Activated B cell treated with CpG ODN at 0.5 μM for 24 hours (primary cell): ENCODE measurements around the gene PRSS48. TPM values are rescaled to one million over a fixed set of nuclear protein-coding genes. Genes with fewer than 3 reads are reported as not detected.

Experiments
- ATAC-seq: fragments of 200-7000 bp; cut with Tn5 transposase; one replicate; pipeline ENCODE4 v1.10.0; 2021; ENCODE audit warnings: low read depth, mild to moderate bottlenecking, moderate library complexity
- CTCF ChIA-PET: fragments of 350-600 bp; sonication (Branson Sonifier 250); formaldehyde crosslinking; loops from one replicate; lab custom pipeline; 2021; ENCODE audit warnings: antibody characterized with exemption; lab: Charles Lee
- POLR2A ChIA-PET: fragments of 350-600 bp; sonication (Branson Sonifier 250); formaldehyde crosslinking; loops from one replicate; lab custom pipeline; 2021; ENCODE audit warnings: antibody characterized with exemption; lab: Charles Lee
- DNase-seq: peaks from one replicate; pipeline ENCODE4 v3.0.0; 2022
- H3K27ac Mint-ChIP-seq: one replicate; pipeline ENCODE4 v1.8.0; 2020; ENCODE audit warnings: mixed read lengths
- H3K27me3 Mint-ChIP-seq: one replicate; pipeline ENCODE4 v1.8.0; 2021; ENCODE audit warnings: mixed read lengths
- H3K36me3 Mint-ChIP-seq: one replicate; pipeline ENCODE4 v1.8.0; 2021; ENCODE audit warnings: low read depth, mixed read lengths
- H3K4me1 Mint-ChIP-seq: one replicate; pipeline ENCODE4 v1.8.0; 2021; ENCODE audit warnings: mixed read lengths
- H3K4me3 Mint-ChIP-seq: one replicate; pipeline ENCODE4 v1.8.0; 2020; ENCODE audit warnings: mild to moderate bottlenecking, mixed read lengths
- H3K9me3 Mint-ChIP-seq: one replicate; pipeline ENCODE4 v1.8.0; 2020; ENCODE audit warnings: mixed read lengths
- CTCF ChIP-seq: fragments of 200-600 bp; IDR thresholded peaks from one replicate; pipeline ENCODE4 v1.8.0; 2022; ENCODE audit warnings: antibody characterized with exemption, mild to moderate bottlenecking
- intact Hi-C: fragments of 100-400 bp; cut with micrococcal nuclease; formaldehyde crosslinking; loops from one replicate; pipeline ENCODE4 v1.15.1; 2024
- total RNA-seq: library from RNA; stranded (reverse); gene quantifications from 2 replicates; pipeline ENCODE4 v1.2.3, GENCODE V29; 2022

The PRSS48 gene
- total RNA-seq, 1 donor from 2014 or later, result not detected

DNA sequence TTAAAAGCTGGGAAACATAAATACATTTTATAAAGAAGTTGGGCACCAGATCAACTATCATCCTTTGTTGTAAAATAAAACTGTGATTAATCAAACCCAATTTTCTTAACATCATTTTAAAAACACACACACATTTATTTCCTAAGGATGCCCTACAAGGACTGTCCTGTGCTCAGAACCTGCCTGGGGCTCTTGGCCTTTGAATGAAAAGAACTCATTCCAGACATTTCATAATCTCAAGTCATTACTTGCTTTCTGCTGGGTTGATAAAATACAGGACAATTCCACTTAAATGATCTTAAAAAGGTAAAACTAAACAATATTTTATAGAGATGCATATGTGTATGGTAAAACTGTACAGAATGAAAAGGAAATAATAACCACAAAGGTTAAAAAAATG lies 45.6 kb downstream of the PRSS48 start:
- Mint-ChIP-seq H3K4me3 (no peak overlapping the region), H3K9me3 (peaks cover 3% of the 10 kb centered on the region), H3K27me3 (peaks cover 54% of the 10 kb centered on the region), H3K27ac (no peak overlapping the region), H3K4me1 (peaks cover 9% of the 10 kb centered on the region), H3K36me3 (no peaks in the 10 kb centered on the region)
- intact Hi-C loops, result no loop called here
- TF ChIP-seq CTCF, result no peak
- POLR2A ChIA-PET, result no interaction called here
- DNase-seq, result no peak
- ATAC-seq, result no peak
- CTCF ChIA-PET, result no interaction called here

GRCh38 chr4:151323667-151324066 lies 46.7 kb downstream of the PRSS48 start:
- ATAC-seq (no peak), DNase-seq (no peak)
- no peak for TF ChIP-seq CTCF
- H3K27me3 Mint-ChIP-seq, result peaks cover 61% of the 10 kb centered on the region
- ChIA-PET CTCF (no interaction called here), POLR2A (no interaction called here)
- peaks cover 9% of the 10 kb centered on the region for H3K4me1 Mint-ChIP-seq
- intact Hi-C loops, result no loop called here
- no peak overlapping the region for H3K27ac Mint-ChIP-seq
- no peak overlapping the region for H3K4me3 Mint-ChIP-seq
- peaks cover 3% of the 10 kb centered on the region for H3K9me3 Mint-ChIP-seq
- no peaks in the 10 kb centered on the region for H3K36me3 Mint-ChIP-seq

DNA sequence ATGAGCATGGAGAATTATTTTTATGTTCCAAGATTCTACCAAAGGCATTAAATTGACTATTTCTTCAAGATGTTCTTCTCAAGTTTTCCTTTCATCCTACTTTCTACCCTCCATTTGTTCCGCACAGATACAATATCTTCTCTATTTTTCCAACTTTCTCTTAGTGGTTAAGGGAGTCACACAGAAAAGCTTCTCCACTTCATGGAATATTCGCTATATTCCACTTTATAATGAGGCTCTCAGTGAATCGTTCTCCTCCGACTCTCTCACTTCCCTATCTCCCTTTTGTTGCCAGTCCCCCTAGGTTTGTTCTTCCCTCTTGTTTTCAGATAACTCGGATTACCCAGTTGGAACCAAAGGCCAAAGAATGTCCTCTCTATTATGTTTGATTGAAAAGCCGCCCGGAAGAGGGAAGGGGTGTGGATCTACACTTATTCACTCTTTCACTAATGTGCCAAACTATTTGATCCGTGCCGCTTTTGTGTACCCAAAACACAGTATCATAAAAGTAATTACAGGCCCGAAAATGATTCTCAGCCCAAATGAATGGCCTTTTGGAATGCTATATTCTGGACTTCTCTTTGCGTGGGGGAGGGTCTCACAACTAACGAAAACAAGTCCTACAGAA lies 47.3 kb downstream of the PRSS48 start:
- intact Hi-C loops, result no loop called here
- ChIA-PET POLR2A (no interaction called here), CTCF (no interaction called here)
- H3K27me3 Mint-ChIP-seq, result peaks cover 61% of the 10 kb centered on the region
- no peak overlapping the region for H3K4me3 Mint-ChIP-seq
- H3K36me3 Mint-ChIP-seq, result no peaks in the 10 kb centered on the region
- no peak for TF ChIP-seq CTCF
- H3K27ac Mint-ChIP-seq, result no peak overlapping the region
- DNase-seq (no peak), ATAC-seq (no peak)
- peaks cover 9% of the 10 kb centered on the region for H3K4me1 Mint-ChIP-seq
- H3K9me3 Mint-ChIP-seq, result peaks cover 3% of the 10 kb centered on the region

GRCh38 chr4:151324752-151325110 lies 47.8 kb downstream of the PRSS48 start:
- peaks cover 3% of the 10 kb centered on the region for H3K9me3 Mint-ChIP-seq
- ATAC-seq (no peak), DNase-seq (no peak)
- peaks cover 61% of the 10 kb centered on the region for H3K27me3 Mint-ChIP-seq
- intact Hi-C loops, result no loop called here
- H3K4me1 Mint-ChIP-seq, result peaks cover 9% of the 10 kb centered on the region
- CTCF ChIA-PET, result no interaction called here
- no peak overlapping the region for H3K27ac Mint-ChIP-seq
- no peak for TF ChIP-seq CTCF
- H3K36me3 Mint-ChIP-seq, result no peaks in the 10 kb centered on the region
- POLR2A ChIA-PET, result no interaction called here
- H3K4me3 Mint-ChIP-seq, result no peak overlapping the region

GRCh38 chr4:151325111-151325948 lies 48.4 kb downstream of the PRSS48 start, which contains the start of gene SH3D19:
Gene SH3D19, minus strand, starts transcription at chr4:151325605. Its CDS starts 253 bp downstream, at chr4:151325352.
- ChIA-PET POLR2A (no interaction called here), CTCF (no interaction called here)
- no peak for TF ChIP-seq CTCF
- peaks cover 59% of the 10 kb centered on the region for H3K27me3 Mint-ChIP-seq
- DNase-seq (no peak), ATAC-seq (no peak)
- no peak within 1 kb of the TSS for H3K27ac Mint-ChIP-seq
- H3K9me3 Mint-ChIP-seq, result peaks cover 3% of the 10 kb centered on the region
- H3K4me1 Mint-ChIP-seq, result peaks cover 9% of the 10 kb centered on the region
- no peaks in the 10 kb centered on the region for H3K36me3 Mint-ChIP-seq
- intact Hi-C loops, result no loop called here
- H3K4me3 Mint-ChIP-seq, result no peak within 1 kb of the TSS
